Frontal cortex (tissue), 4 donors: ENCODE measurements around the gene HSBP1L1. TPM values are rescaled to one million over a fixed set of nuclear protein-coding genes. Genes with fewer than 3 reads are reported as not detected.
"Not testable (repeated sequence)": the region's sequence is repeated elsewhere in the genome, so short reads cannot be mapped to it uniquely, and the experiment has no call there.

ENCODE experiments used
- DNase-seq, 2 donors: peaks; one replicate each; pipeline ENCODE4 v3.0.0; 2012; ENCODE audit warnings: low spot score in 2 of 2
- FAIRE-seq: peaks from 2 replicates; lab custom pipeline; 2012; peaks lifted over from hg19 to GRCh38; lab: Jason Lieb, UNC
- total RNA-seq: library from RNA; depleted of rRNA; stranded (reverse); fragments of >200 nt; gene quantifications from one replicate; pipeline ENCODE4 v1.2.3, GENCODE V29; 2014
- donor health status: control.
- donor health status: control.
- donor health status: control.

HSBP1L1 gene
- total RNA-seq, 1 donor from 2014 or later = 0.82 TPM

- FAIRE-seq = no peak
- DNase-seq = no peak
Measured at GRCh38 chr18:79954791-79955190, 9.7 kb upstream of the HSBP1L1 start.

DNA sequence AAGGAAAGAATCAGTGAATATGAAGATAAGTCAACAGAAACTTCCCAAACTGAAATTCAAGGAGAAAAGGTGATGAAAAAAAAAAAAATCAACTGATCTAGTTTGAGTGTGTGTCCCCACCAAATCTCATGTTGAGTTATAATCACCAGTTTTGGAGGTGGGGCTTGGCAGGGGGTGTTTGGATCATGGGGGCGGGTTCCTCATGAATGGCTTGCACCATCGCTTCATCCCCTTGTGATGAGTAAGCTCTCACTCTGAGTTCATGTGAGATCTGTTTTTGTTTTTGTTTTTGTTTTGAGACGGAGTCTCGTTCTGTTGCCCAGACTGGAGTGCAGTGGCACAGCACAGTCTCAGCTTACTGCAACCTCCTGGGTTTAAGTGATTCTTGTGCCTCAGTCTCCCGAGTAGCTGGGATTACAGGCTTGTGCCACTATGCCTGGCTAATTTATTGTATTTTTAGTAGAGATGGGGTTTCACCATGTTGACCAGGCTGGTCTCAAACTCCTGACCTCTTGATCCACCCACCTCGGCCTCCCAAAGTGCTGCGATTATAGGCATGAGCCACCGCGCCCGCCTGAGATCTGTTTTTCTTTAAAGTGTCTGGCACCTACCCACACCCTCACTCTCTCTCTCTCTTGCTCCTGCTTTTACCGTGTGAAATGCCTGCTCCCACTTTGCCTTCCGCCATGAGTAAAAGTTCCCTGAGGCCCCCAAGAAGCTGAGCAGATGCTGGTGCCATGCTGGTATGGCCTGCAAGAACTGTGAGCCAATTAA lies 9.0 kb upstream of the HSBP1L1 start:
- FAIRE-seq = no peak
- no peak for DNase-seq

DNA sequence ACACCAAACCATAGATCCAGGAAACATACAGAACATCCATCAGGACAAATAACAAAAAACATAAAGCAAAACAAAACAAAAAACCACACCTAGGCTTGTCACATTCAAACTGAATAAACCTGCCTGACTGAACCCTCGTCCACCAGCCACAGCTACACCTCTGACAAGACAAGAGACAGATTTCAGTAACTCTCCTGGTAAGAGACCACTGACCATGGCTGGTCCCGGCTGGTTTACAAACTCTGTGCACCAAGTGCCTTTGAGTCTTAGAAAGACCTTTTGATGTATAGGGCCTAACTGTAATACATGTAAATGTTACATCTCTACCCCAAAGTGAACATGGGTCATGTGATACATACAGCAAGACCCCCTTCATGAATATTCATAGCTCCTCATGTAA lies 8.2 kb upstream of the HSBP1L1 start:
- FAIRE-seq = no peak
- no peak for DNase-seq

DNA sequence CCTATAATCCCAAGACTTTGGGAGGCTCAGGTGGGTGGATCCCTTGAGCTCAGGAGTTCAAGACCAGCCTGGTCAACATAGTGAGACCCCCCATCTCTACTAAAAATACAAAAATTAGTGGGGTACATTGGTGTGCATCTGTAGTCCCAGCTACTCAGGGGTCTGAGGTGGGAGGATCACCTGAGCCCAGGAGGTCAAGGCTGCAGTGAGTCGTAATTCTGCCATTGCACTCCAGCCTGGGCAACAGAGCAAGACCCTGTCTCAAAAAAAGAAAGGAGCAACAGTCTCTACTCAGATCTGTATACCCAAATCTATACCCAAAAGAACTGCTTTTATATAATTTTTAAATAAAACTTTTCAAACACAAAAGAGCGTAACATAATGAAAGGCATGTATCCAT lies 5.5 kb upstream of the HSBP1L1 start:
- no peak for FAIRE-seq
- DNase-seq = no peak

- not testable (repeated sequence) for FAIRE-seq
Measured at GRCh38 chr18:79960161-79960801, 4.2 kb upstream of the HSBP1L1 start.

DNA sequence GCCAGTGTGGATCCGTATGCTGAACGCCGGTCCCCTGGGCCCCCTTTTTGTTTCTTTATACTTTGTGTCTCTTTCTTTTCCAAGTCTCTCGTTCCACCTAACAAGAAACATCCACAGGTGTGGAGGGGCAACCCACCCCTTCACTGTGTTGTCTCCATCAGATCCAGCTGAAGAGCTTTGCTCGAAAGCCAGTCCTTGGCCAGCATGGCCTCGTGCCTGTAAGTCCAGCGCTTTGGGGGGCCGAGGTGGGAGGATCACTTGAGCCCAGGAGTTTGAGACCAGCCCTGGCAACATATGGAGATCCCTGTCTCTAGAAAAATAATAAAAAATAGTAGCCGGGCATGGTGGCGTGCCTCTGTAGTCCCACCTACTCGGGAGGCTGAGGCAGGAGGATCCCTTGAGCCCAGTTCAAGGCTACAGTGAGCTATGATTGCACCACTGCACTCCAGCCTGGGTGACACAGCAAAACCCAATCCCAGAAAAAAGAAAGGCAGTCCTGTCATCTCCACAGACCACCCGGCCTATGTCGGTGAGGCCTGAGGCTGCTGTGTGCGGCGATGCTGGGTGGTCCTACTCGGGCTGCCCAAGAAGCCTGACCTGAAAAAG lies 3.4 kb upstream of the HSBP1L1 start:
- DNase-seq = no peak
- FAIRE-seq = no peak

More at GRCh38 chr18:79960161-79960801, 4.2 kb upstream of the HSBP1L1 start:
- DNase-seq = not testable (repeated sequence)

- no peak for DNase-seq
- no peak for FAIRE-seq
Measured at GRCh38 chr18:79961527-79962291, 2.7 kb upstream of the HSBP1L1 start.

GRCh38 chr18:79962311-79962710 lies 2.1 kb upstream of the HSBP1L1 start:
- FAIRE-seq (no peak), DNase-seq (no peak)

DNA sequence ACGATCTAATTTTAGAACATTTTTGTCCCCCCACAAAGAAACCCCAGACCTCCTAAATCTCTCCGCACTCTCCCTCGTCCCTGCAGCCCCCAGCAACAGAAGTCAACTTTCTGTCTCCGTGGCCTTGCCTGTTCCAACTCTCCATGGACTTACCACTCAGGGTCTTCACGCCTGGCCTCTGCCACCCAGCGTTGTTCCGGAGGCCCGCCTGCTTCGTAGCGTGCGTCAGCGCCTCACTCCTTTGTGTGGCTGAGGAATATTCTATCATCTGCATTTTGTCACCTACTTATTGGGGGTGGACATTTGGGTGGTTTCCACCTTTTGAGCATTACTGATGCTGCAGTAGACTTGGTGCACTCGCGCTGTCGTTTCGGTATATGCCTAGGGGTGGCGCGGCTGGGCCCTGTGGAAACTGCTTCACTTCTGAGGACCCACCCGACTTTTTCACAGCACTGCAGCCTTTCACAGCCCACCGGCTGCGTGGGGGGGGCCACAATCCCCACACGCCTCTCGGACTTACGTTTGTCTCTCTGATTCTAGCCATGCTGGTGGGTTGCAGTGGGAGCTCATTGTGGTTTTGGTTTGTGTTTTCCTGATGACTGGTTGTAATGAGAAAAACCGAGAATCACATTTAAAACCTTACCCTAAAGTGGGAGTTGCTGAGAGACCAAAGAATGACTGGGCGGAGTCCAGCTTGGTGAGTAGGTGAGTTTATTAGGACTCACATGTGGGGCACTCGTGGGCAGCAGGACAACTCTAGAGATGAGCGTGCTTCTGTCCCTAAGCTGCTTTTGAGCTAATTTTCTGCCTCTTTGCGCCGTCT lies 1.4 kb upstream of the HSBP1L1 start:
- FAIRE-seq (no peak), DNase-seq (no peak)

DNA sequence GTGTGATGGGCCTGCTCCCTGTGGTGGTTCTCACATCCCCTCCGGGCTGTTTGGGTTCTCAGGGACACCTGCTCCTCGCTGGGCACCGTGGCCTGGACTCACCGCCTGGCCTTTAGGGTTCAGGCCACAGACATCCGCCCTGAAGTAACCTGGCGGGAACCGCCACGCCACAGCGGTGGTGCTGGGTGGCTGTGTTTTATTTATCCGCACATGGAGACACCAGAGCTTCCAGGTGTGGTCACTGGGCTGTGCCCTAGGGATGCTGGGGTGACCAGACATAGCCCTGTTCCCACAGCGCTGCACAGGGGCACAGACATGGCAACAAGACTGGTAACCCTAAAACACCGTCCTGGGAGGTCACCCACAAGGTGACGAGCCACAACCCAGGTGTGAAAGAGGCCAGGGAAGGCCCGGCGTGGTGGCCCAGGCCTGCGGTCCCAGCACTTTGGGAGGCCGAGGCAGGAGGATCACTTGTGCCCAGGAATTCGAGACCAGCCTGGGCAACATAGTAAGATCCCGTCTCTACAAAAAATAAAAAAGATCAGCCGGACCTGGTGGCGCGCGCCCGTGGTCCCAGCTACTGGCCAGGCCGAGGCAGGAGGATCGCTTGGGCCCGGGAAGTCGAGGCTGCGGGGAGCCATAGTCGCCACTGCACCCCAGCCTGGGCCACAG lies 649 bp upstream of the HSBP1L1 start:
- DNase-seq (no peak), FAIRE-seq (no peak)

- FAIRE-seq = no peak
- DNase-seq = peak; percentile 48 to 61
Measured at GRCh38 chr18:79965119-79965902, 868 bp downstream of the HSBP1L1 start.

GRCh38 chr18:79970419-79971133 lies 6.1 kb downstream of the HSBP1L1 start:
- FAIRE-seq = no peak
- DNase-seq = no peak

DNA sequence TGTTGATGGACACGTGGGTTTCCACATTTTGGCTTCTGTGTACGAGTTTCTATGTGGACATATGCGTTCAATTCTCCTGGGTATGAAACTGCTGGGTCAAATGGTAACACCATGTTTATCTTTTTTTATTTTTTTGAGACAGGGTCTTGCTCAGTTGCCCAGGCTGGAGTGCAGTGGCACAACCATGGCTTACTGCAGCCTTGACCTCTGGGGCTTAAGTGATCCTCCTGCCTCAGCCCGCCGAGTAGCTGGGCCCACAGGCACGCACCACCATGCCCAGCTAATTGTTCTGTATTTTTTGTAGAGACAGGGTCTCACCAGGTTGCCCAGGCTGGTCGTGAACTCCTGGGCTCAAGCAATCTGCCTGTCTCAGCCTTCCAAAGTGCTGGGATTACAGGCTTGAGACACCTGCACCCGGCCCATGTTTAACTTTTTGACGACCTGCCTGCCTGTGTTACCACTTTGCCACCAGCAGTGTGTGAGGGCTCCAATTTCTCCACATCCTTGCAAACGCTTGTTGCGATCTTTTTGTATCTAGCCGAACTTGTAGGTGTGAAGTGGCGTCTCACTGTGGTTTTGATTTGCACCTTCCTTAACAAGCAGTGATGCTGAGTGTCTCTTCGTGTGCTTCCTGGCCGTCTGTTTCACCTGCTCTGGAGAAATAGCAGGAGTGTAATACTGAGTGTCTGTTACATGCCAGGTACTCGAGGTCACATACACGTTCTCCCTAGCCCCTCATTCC lies 6.9 kb downstream of the HSBP1L1 start:
- DNase-seq (no peak), FAIRE-seq (no peak)

GRCh38 chr18:79971986-79972385 lies 7.5 kb downstream of the HSBP1L1 start:
- FAIRE-seq = no peak
- DNase-seq = no peak

- DNase-seq = no peak
- FAIRE-seq = no peak
Measured at GRCh38 chr18:79972720-79973119, 8.3 kb downstream of the HSBP1L1 start.

DNA sequence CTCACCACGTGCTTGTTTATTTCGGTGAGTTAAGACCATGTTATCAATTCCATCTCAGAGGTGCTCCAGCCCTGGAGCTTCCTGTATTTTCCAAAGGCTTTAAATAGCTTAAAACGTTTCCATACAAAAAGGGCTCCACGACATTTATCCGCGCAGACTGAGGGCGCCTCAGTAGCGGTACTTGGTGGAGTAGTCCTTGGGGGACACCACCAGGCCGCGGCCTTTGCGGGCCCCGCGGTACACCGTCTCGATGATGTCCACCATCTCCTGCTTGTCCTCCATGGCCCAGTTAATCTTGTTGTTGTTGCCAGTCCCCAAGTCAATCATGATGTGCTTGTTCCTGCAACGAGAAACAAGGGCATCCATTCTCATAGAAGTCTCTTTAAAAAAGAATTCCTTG lies 9.1 kb downstream of the HSBP1L1 start:
- no peak for DNase-seq
- FAIRE-seq = no peak
